Measurements from ENCODE around the gene GPS1. TPM values are rescaled to one million over a fixed set of nuclear protein-coding genes. Genes with fewer than 3 reads are reported as not detected.

Gene GPS1
- total RNA-seq, 4 donors from 2014 or later: 62.8 to 76.9 (median 69.5) TPM

- DNase-seq: no peak
- Histone ChIP-seq H3K27me3 (no peaks in the 10 kb centered on the region), H3K9me3 (no peaks in the 10 kb centered on the region), H3K36me3 (peaks cover 0 to 21% (median 4%) of the 10 kb centered on the region in 3 donors), H3K27ac (no peak overlapping the region), H3K4me1 (peaks cover 16 to 56% (median 28%) of the 10 kb centered on the region in 3 donors), H3K4me3 (no peak overlapping the region)
- intact Hi-C loops (cut with DNase I): no loop called here
- TF ChIP-seq CTCF (IDR thresholded peaks at IDR 0.05) (no peak), POLR2A (IDR thresholded peaks at IDR 0.05) (no peak)
- 37 to 64% methylated on average over 9 to 12 of the region's 19 CpGs for WGBS, 2 donors
Measured at GRCh38 chr17:82018152-82018988, 33.3 kb upstream of the GPS1 start.

GRCh38 chr17:82018989-82019689 is 32.6 kb upstream of the GPS1 start:
- Histone ChIP-seq H3K27me3 (no peaks in the 10 kb centered on the region), H3K27ac (no peak overlapping the region), H3K4me1 (peaks cover 21 to 56% (median 32%) of the 10 kb centered on the region in 3 donors), H3K4me3 (no peak overlapping the region), H3K9me3 (no peaks in the 10 kb centered on the region), H3K36me3 (peaks cover 0 to 21% (median 4%) of the 10 kb centered on the region in 3 donors)
- 84 to 95% methylated on average over 2 to 9 of the region's 33 CpGs for WGBS, 2 donors
- intact Hi-C loops (cut with DNase I): no loop called here
- DNase-seq: no peak
- no peak for TF ChIP-seq POLR2A (IDR thresholded peaks at IDR 0.05)
- no peak for TF ChIP-seq CTCF (IDR thresholded peaks at IDR 0.05)

GRCh38 chr17:82019690-82020571 is 31.8 kb upstream of the GPS1 start:
- Histone ChIP-seq H3K27me3 (no peaks in the 10 kb centered on the region), H3K9me3 (no peaks in the 10 kb centered on the region), H3K4me1 (peaks cover 25 to 56% (median 30%) of the 10 kb centered on the region in 3 donors), H3K4me3 (no peak overlapping the region), H3K36me3 (peaks cover 0 to 21% (median 4%) of the 10 kb centered on the region in 3 donors), H3K27ac (no peak overlapping the region)
- intact Hi-C loops (cut with DNase I): no loop called here
- DNase-seq: no peak
- 63 to 66% methylated on average over 8 to 14 of the region's 34 CpGs for WGBS, 2 donors
- no peak for TF ChIP-seq POLR2A (IDR thresholded peaks at IDR 0.05)
- peak; percentile 39 to 70 (median 58) for TF ChIP-seq CTCF (IDR thresholded peaks at IDR 0.05)

- DNase-seq: no peak
- 84 to 86% methylated on average over 5 to 10 of the region's 14 CpGs for WGBS, 2 donors
- TF ChIP-seq POLR2A (IDR thresholded peaks at IDR 0.05) (no peak), CTCF (IDR thresholded peaks at IDR 0.05) (no peak)
Measured at GRCh38 chr17:82020572-82021106, 31.1 kb upstream of the GPS1 start.

More at GRCh38 chr17:82020572-82021106, 31.1 kb upstream of the GPS1 start:
- intact Hi-C loops (cut with DNase I): no loop called here
- H3K9me3 ChIP-seq: no peaks in the 10 kb centered on the region
- no peak overlapping the region for H3K4me3 ChIP-seq
- no peaks in the 10 kb centered on the region for H3K27me3 ChIP-seq
- no peak overlapping the region for H3K27ac ChIP-seq
- peaks cover 0 to 21% (median 4%) of the 10 kb centered on the region in 3 donors for H3K36me3 ChIP-seq
- H3K4me1 ChIP-seq: peaks cover 25 to 52% (median 30%) of the 10 kb centered on the region in 3 donors

Measured in esophagus squamous epithelium (tissue), 5 donors.